CD14-positive monocyte (primary cell): ENCODE measurements around the gene XAB2. TPM values are rescaled to one million over a fixed set of nuclear protein-coding genes. Genes with fewer than 3 reads are reported as not detected.

Experiments used
- DNase-seq, 3 donors: peaks; one replicate each; pipeline ENCODE4 v3.0.0-alpha.2; 2011 to 2022
- H2AFZ ChIP-seq: 2 replicates; pipeline ENCODE4 v1.6.0; 2012; ENCODE audit warnings: mild to moderate bottlenecking, low read depth, low read length, inconsistent platforms; ENCODE audit not compliant: insufficient read depth, poor library complexity, severe bottlenecking
- H3K27ac ChIP-seq, 2 donors: 1 replicate in 1 of 2; 2 replicates in 1 of 2; pipeline ENCODE4 v1.5.1; 2012 to 2013; ENCODE audit warnings: low read length in 2 of 2, control low read depth in 1 of 2, inconsistent platforms in 1 of 2, low read depth in 1 of 2, mild to moderate bottlenecking in 1 of 2
- H3K27me3 ChIP-seq, 2 donors: one replicate each; pipeline versions ENCODE4 v1.6.0 to v1.6.1; 2011 to 2013; ENCODE audit warnings: low read length in 2 of 2; ENCODE audit not compliant: control insufficient read depth in 2 of 2, insufficient read depth in 2 of 2
- H3K36me3 ChIP-seq, 2 donors: replicated peaks in 1 of 2; 1 replicate in 1 of 2; 2 replicates in 1 of 2; pipeline versions ENCODE4 v1.5.1 to v1.6.1; 2012 to 2013; ENCODE audit warnings: low read length in 2 of 2, control low read depth in 1 of 2, inconsistent platforms in 1 of 2, mild to moderate bottlenecking in 1 of 2; ENCODE audit not compliant: insufficient read depth in 2 of 2, control insufficient read depth in 1 of 2
- H3K4me1 ChIP-seq, 2 donors: 1 replicate in 1 of 2; 2 replicates in 1 of 2; pipeline versions ENCODE4 v1.5.1 to v1.6.1; 2012 to 2013; ENCODE audit warnings: low read length in 2 of 2, control low read depth in 1 of 2, inconsistent platforms in 1 of 2, mild to moderate bottlenecking in 1 of 2, moderate library complexity in 1 of 2; ENCODE audit not compliant: insufficient read depth in 2 of 2, control insufficient read depth in 1 of 2
- H3K4me2 ChIP-seq: replicated peaks from 2 replicates; pipeline ENCODE3; 2012; ENCODE audit warnings: low read length, moderate library complexity, mild to moderate bottlenecking; ENCODE audit not compliant: poor library complexity, severe bottlenecking; ENCODE audit errors: extremely low read depth
- H3K4me3 ChIP-seq, 3 experiments: fragments of 200-600 bp in 1 of 3; sonication (generic) in 1 of 3; replicated peaks in 1 of 3; 1 replicate in 2 of 3; 2 replicates in 1 of 3; pipeline ENCODE4 v1.5.1; 2011 to 2013; ENCODE audit warnings: low read length in 3 of 3, mild to moderate bottlenecking in 3 of 3, control low read depth in 2 of 3, low read depth in 2 of 3, inconsistent platforms in 1 of 3, moderate library complexity in 1 of 3
- H3K79me2 ChIP-seq: 2 replicates; pipeline ENCODE4 v1.6.0; 2012; ENCODE audit warnings: mild to moderate bottlenecking, control low read depth, inconsistent platforms, low read length, moderate library complexity; ENCODE audit not compliant: insufficient read depth
- H3K9ac ChIP-seq: 2 replicates; pipeline ENCODE4 v1.6.0; 2017; ENCODE audit warnings: low read length, mild to moderate bottlenecking; ENCODE audit not compliant: insufficient read depth, poor library complexity, severe bottlenecking
- H3K9me3 ChIP-seq, 2 donors: replicated peaks in 1 of 2; 1 replicate in 1 of 2; 2 replicates in 1 of 2; pipeline versions ENCODE4 v1.5.1 to v1.6.1; 2012 to 2013; ENCODE audit warnings: low read length in 2 of 2, control low read depth in 1 of 2; ENCODE audit not compliant: control insufficient read depth in 1 of 2, insufficient read depth in 1 of 2
- H4K20me1 ChIP-seq: 2 replicates; pipeline ENCODE4 v1.6.0; 2012; ENCODE audit warnings: mild to moderate bottlenecking, low read length, control low read depth, moderate library complexity; ENCODE audit not compliant: insufficient read depth
- H3K27ac Mint-ChIP-seq, 7 donors: one replicate each; pipeline ENCODE4 v1.8.0; 2020; ENCODE audit warnings: mild to moderate bottlenecking in 7 of 7, mixed read lengths in 7 of 7, moderate library complexity in 6 of 7, inconsistent platforms in 2 of 7
- H3K27me3 Mint-ChIP-seq, 3 donors: one replicate each; pipeline ENCODE4 v1.8.0; 2021 to 2022; ENCODE audit warnings: low read depth in 3 of 3, mild to moderate bottlenecking in 3 of 3, mixed read lengths in 3 of 3, moderate library complexity in 3 of 3, inconsistent platforms in 1 of 3
- H3K36me3 Mint-ChIP-seq, 2 donors: one replicate each; pipeline ENCODE4 v1.8.0; 2020; ENCODE audit warnings: mixed read lengths in 2 of 2, inconsistent platforms in 1 of 2, mild to moderate bottlenecking in 1 of 2
- H3K4me1 Mint-ChIP-seq: one replicate; pipeline ENCODE4 v1.8.0; 2020; ENCODE audit warnings: mild to moderate bottlenecking, mixed read lengths
- H3K4me3 Mint-ChIP-seq, 2 donors: one replicate each; pipeline ENCODE4 v1.8.0; 2020; ENCODE audit warnings: mild to moderate bottlenecking in 2 of 2, mixed read lengths in 2 of 2, moderate library complexity in 1 of 2
- H3K9me3 Mint-ChIP-seq, 7 donors: one replicate each; pipeline ENCODE4 v1.8.0; 2020 to 2022; ENCODE audit warnings: mixed read lengths in 7 of 7, mild to moderate bottlenecking in 6 of 7, moderate library complexity in 6 of 7, inconsistent platforms in 2 of 7
- WGBS: methylation state at CpG from one replicate; pipeline ENCODE4 v1.1.5; 2013; ENCODE audit warnings: missing lambda C conversion rate; ENCODE audit not compliant: insufficient coverage; 5-methylcytosine and 5-hydroxymethylcytosine counted together
- intact Hi-C, 2 donors: fragments of 100-400 bp; cut with micrococcal nuclease; formaldehyde crosslinking; loops; one replicate each; pipeline versions ENCODE4 v1.15.0 to v1.15.1; 2023
- polyA plus RNA-seq, 3 donors: library from polyadenylated mRNA; depleted of rRNA in 1 of 3; unstranded in 2 of 3; stranded (reverse) in 1 of 3; fragments of 300-500 nt in 2 of 3; fragments of >200 nt in 1 of 3; fragmentation: Illumina TruSeq in 2 of 3; gene quantifications; 1 replicate in 2 of 3; 2 replicates in 1 of 3; pipeline ENCODE4 v1.2.3, GENCODE V29; 2012 to 2021
- TF ChIP-seq, protein P1 (sequence below): fragments of 200-600 bp; IDR thresholded peaks from one replicate; pipeline ENCODE4 v1.8.0; 2022; ENCODE audit warnings: antibody characterized with exemption, mild to moderate bottlenecking

Gene XAB2
- polyA plus RNA-seq, 3 donors, result 4.6 to 55.7 (median 8.8) TPM

DNA sequence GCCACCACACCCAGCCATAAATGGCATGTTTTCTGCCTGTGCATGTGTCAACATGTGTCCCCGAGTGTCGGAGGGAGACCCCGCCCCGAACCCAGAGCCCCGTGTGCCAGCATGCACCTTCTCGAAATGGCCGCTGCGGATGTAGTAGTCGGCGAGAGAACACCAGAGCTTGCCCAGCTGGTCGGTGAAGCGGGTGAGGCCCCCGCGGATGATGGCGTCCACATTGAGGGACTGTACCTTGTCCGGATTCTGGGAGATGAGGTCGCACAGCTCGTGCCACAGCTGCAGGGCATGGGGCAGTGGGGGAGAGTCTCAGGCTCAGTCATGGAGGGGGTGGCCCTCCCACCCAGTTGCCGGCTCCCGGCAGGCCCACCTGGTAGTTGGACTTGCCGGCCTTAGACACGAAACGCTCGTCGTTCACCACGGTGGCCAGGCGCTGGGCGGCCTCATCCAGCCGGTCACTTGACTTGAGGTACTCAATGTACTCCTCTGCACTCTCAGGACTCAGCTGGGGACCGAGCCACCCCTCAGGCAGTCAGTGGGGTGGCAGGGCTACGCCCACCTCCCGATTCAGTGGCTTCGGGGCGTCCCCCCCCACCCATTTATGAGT lies 3.5 kb downstream of the XAB2 start:
- Mint-ChIP-seq H3K9me3 (peaks cover 0 to 2% (median 0%) of the 10 kb centered on the region in 7 donors), H3K4me3 (no peak overlapping the region), H3K4me1 (peaks cover 21% of the 10 kb centered on the region), H3K36me3 (peaks cover 47 to 67% of the 10 kb centered on the region in 2 donors), H3K27me3 (peaks cover 0 to 2% (median 0%) of the 10 kb centered on the region in 3 donors), H3K27ac (peak overlapping the region in 1 of 7 donors; percentile 61)
- peaks cover 19 to 27% of the 10 kb centered on the region in 2 donors for H3K4me1 ChIP-seq
- H3K79me2 ChIP-seq, result peaks cover 50% of the 10 kb centered on the region
- no peaks in the 10 kb centered on the region for H3K27me3 ChIP-seq
- DNase-seq, result no peak
- TF ChIP-seq, protein P1, sequence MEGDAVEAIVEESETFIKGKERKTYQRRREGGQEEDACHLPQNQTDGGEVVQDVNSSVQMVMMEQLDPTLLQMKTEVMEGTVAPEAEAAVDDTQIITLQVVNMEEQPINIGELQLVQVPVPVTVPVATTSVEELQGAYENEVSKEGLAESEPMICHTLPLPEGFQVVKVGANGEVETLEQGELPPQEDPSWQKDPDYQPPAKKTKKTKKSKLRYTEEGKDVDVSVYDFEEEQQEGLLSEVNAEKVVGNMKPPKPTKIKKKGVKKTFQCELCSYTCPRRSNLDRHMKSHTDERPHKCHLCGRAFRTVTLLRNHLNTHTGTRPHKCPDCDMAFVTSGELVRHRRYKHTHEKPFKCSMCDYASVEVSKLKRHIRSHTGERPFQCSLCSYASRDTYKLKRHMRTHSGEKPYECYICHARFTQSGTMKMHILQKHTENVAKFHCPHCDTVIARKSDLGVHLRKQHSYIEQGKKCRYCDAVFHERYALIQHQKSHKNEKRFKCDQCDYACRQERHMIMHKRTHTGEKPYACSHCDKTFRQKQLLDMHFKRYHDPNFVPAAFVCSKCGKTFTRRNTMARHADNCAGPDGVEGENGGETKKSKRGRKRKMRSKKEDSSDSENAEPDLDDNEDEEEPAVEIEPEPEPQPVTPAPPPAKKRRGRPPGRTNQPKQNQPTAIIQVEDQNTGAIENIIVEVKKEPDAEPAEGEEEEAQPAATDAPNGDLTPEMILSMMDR, result no peak
- H3K36me3 ChIP-seq, result peaks cover 59 to 72% of the 10 kb centered on the region in 2 donors
- no peak overlapping the region for H3K27ac ChIP-seq
- intact Hi-C loops, result loop anchor here in 1 of 2 donors (10.0 kb wide), 1 partner anchor 231 kb away; no protein-coding TSS in a partner anchor
- no peak overlapping the region for H3K4me3 ChIP-seq
- no peak overlapping the region for H3K4me2 ChIP-seq
- H4K20me1 ChIP-seq, result peaks cover 4% of the 10 kb centered on the region
- H3K9me3 ChIP-seq, result no peaks in the 10 kb centered on the region
- H3K9ac ChIP-seq, result no peak overlapping the region
- WGBS, result 97% methylated on average over 32 of the region's 34 CpGs
- no peak overlapping the region for H2AFZ ChIP-seq

DNA sequence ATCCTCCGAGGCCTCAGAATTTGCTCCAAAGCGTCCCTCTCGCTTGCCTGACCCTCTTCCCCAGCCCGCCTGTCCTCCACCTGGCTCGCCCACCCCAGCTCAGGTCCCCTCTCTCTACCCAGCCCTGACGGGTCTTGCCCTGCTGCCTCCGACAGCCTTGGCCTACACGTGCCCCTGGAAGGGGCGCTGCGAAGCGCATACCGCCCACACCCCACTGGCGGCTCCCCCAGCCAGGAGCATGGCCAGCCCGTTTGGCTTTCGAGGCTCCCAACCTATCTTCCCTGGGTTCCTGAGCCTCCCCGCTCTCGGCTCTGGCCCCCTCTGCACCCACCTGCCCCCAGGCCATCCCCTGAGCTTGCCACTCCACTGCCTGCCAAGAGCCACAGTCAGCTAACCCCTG lies 4.5 kb downstream of the XAB2 start:
- intact Hi-C loops, result loop anchor here in 1 of 2 donors (10.0 kb wide), 1 partner anchor 230 kb away; no protein-coding TSS in a partner anchor
- H3K4me1 ChIP-seq, result peaks cover 9 to 16% of the 10 kb centered on the region in 2 donors
- H3K4me3 ChIP-seq, result no peak overlapping the region
- H3K27me3 Mint-ChIP-seq, result peaks cover 0 to 2% (median 0%) of the 10 kb centered on the region in 3 donors
- no peak overlapping the region for H3K4me2 ChIP-seq
- peaks cover 55 to 78% of the 10 kb centered on the region in 2 donors for H3K36me3 Mint-ChIP-seq
- TF ChIP-seq, protein P1, result no peak
- peaks cover 0 to 2% (median 0%) of the 10 kb centered on the region in 7 donors for H3K9me3 Mint-ChIP-seq
- H3K9me3 ChIP-seq, result no peaks in the 10 kb centered on the region
- peaks cover 4% of the 10 kb centered on the region for H4K20me1 ChIP-seq
- peaks cover 69 to 82% of the 10 kb centered on the region in 2 donors for H3K36me3 ChIP-seq
- peaks cover 12% of the 10 kb centered on the region for H3K4me1 Mint-ChIP-seq
- H3K27ac ChIP-seq, result no peak overlapping the region
- no peaks in the 10 kb centered on the region for H3K27me3 ChIP-seq
- no peak overlapping the region for H3K9ac ChIP-seq
- H3K27ac Mint-ChIP-seq, result peak overlapping the region in 1 of 7 donors; percentile 50
- DNase-seq, result no peak
- H2AFZ ChIP-seq, result no peak overlapping the region
- H3K79me2 ChIP-seq, result peaks cover 39% of the 10 kb centered on the region
- over 99% methylated on average over 15 of the region's 17 CpGs for WGBS
- H3K4me3 Mint-ChIP-seq, result no peak overlapping the region
